GM20000 (cell line): ENCODE measurements around the gene TXLNB.
A peak's percentile ranks its signal among the peaks of the same experiment; 100 is the strongest.
"Not testable (repeated sequence)": the region's sequence is repeated elsewhere in the genome, so short reads cannot be mapped to it uniquely, and the experiment has no call there.

Source experiments
- DNase-seq: peaks from one replicate; pipeline ENCODE4 v3.0.0; 2012; ENCODE audit warnings: low spot score
- CTCF ChIP-seq: IDR thresholded peaks from 2 replicates; pipeline ENCODE4 v1.5.1; 2012; ENCODE audit warnings: mild to moderate bottlenecking, control low read depth; ENCODE audit errors: extremely low read depth, missing control alignments

The TXLNB gene

GRCh38 chr6:139230391-139230840 is 61.4 kb downstream of the TXLNB start:
- DNase-seq = no peak
- TF ChIP-seq CTCF = no peak

- not testable (repeated sequence) for DNase-seq
Observed at GRCh38 chr6:139228387-139228786, 63.4 kb downstream of the TXLNB start.

GRCh38 chr6:139219746-139220145 is 72.1 kb downstream of the TXLNB start:
- DNase-seq = no peak
- no peak for TF ChIP-seq CTCF

- peak; percentile 94 for TF ChIP-seq CTCF
- peak; percentile 78 for DNase-seq
Observed at GRCh38 chr6:139219271-139219729, 72.5 kb downstream of the TXLNB start.

- not testable (repeated sequence) for DNase-seq
Observed at GRCh38 chr6:139212460-139212859, 79.3 kb downstream of the TXLNB start.

- not testable (repeated sequence) for DNase-seq
Observed at GRCh38 chr6:139210766-139211165, 81.0 kb downstream of the TXLNB start.

GRCh38 chr6:139205843-139206242 is 86.0 kb downstream of the TXLNB start:
- DNase-seq = no peak
- TF ChIP-seq CTCF = no peak

- no peak for DNase-seq
- TF ChIP-seq CTCF = no peak
Observed at GRCh38 chr6:139204978-139205377, 86.8 kb downstream of the TXLNB start.

- no peak for DNase-seq
- no peak for TF ChIP-seq CTCF
Observed at GRCh38 chr6:139201378-139201777, 90.4 kb downstream of the TXLNB start.
